SK-N-MC (cell line): ENCODE results near the gene ZNHIT1.

Experiments
- EZH2 ChIP-seq: fragments of 200-600 bp; sonication (generic); IDR thresholded peaks from one replicate; pipeline ENCODE4 v1.6.1; 2017; ENCODE audit warnings: antibody characterized with exemption
- FOXP2 ChIP-seq: optimal IDR thresholded peaks from 2 replicates; pipeline ENCODE3; 2011; ENCODE audit warnings: mild to moderate bottlenecking, moderate library complexity; ENCODE audit not compliant: insufficient read depth; ENCODE audit errors: extremely low read length, control extremely low read depth
- POLR2AphosphoS5 ChIP-seq: IDR thresholded peaks from 2 replicates; pipeline ENCODE4 v1.6.1; 2012; ENCODE audit warnings: mild to moderate bottlenecking, low read depth, low read length, borderline replicate concordance

DNA sequence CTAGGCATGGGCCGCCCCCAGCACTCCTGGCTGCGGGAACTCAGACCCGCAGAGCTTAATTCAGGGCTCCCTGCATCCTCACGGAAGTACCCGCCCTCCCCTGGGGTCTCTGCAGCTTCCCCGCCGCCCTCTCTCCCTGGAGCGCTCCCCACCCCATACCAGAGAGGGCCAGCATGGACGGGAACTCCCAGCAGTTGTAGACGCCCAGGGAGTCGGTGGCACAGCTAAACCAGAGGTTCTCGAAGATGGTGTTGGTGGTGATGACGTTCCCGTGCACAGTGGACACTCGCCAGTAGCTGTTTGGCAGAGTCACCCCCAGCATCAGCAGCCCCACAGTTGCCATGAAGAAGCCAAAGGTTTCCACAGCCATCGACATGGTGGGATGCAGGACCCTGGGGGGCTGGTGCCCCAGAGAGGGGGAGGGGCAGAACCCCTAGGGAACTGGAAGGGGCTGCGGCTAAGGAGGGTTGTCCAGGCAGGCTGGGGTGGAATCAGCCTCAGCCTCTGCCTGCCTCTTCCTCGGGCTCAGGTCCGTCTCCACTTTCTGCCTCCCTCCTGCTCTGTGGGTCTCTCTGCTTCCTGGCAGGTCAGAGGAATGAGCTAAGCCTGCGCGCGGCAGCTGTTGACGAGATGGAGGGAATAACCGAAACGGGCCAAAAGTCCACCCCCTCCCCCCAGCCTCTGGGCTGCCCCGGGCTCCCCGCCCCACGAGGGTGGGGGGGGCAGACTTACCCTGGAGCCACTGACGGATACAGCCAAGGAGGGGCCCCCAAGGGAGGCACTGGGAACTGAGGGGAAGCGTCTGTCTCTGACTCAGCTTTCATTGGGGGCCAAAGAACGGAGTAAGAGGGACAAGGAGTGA lies 19.5 kb downstream of the ZNHIT1 start, which contains the start of gene CLDN15:
- TF ChIP-seq POLR2AphosphoS5 (no peak), EZH2 (no peak), FOXP2 (no peak)
